ENCODE measurements around the gene AOX1.
"Not testable (repeated sequence)": the region's sequence is repeated elsewhere in the genome, so short reads cannot be mapped to it uniquely, and the experiment has no call there.

The AOX1 gene

DNA sequence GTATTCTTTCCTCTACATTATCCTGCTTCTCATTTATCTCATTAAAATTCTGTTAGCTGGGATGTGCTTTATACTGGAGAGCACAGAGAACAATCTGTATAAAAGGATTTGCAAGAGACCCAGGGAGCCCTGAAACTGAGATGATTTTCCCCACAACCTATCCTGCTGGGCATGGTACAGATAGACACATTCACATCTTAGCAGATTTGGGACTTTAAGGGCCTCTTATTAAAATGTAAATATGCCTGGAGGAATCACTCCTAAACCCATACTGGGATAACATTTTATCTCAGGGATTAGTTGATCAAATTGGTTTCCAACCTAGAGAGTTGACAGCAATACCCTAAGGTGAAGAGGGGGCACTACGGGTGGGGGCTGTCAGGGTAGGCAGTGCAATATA is 45.5 kb downstream of the AOX1 start:
- no peak for FAIRE-seq

DNA sequence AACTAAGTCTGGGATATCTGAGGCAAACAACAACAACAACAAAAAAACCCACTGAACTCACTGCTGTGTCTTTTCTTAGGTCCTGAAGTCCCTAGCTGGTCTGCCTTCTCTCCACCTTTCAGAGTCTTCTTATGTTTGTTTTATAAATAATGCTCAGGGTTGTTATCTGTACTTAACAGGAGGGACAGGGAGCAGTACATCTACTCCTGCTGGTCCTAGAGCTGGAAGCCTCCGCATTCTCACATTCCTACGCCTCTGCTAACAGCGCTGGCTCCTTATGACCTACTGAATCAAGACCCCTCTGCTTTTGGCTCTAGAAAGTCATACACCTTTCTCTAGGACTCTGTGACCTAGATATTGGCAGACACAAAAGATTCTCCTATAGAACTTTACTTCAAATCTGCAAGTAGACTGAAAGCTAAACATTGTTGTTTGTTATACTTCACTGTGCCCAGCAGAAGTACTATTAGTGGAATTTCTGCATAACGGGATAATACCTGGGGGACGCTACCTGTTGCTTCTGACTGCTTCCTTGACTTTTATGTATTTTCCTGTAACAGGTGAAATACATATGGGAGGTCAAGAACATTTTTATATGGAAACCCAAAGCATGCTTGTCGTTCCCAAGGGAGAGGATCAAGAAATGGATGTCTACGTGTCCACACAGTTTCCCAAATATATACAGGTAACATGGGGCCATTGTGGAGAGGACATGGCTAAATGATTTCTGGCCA is 48.6 kb downstream of the AOX1 start:
- FAIRE-seq: no peak

DNA sequence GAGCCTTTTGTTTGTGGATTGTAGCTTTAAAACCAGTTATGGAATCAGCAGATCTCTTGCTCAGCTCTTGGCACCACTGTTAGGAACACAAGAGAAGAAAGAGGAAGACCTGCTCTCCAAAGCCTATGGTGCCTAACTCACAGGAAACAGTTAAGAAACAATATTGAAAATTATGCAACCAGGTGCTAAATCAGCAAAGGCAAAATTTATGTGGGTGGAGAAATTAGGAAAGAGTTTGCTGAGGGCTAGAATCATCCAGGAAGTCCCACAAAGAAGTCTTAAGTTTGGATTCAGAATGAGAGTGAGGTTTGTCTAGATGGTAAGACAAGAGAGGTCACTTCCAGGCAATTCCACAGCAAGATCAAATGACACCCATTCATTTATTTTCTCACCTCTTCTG is 49.4 kb downstream of the AOX1 start:
- no peak for FAIRE-seq

DNA sequence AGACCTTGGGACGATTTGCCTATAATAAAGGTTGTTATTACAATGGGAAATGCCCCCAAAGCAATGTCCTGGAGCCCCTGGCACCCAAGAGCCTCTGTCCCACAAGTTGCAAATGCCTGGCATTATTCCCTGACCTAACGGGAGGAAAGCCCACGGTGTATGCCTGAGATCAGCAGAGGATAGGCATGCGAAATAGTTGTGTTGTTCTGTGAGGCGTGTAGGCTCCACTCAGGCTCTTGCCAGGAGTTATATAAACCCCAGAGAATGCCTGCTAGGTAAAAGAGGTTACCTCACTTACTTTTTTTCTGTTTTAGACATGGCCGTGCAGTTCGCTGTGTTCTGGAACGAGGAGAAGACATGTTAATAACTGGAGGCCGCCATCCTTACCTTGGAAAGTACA is 52.1 kb downstream of the AOX1 start:
- no peak for FAIRE-seq

DNA sequence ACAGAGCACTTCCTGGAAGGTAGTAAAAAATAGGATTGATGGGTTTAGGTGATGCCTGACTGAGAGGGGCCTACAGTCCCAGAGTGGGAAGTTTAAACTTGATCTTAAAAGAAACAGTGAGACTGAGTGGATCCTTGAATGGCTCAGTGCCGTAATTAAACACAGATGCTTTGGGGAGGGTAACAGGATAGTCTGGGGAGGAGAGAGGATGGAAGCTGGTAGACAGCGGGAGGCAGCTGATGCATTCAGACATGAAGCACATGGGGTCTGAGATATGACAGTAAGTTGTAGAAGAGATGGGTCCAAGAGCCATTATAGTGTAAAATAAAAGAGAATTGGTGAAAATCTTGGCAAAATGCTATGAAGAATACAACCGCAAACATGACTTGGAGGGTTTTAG is 54.4 kb downstream of the AOX1 start:
- FAIRE-seq: no peak

DNA sequence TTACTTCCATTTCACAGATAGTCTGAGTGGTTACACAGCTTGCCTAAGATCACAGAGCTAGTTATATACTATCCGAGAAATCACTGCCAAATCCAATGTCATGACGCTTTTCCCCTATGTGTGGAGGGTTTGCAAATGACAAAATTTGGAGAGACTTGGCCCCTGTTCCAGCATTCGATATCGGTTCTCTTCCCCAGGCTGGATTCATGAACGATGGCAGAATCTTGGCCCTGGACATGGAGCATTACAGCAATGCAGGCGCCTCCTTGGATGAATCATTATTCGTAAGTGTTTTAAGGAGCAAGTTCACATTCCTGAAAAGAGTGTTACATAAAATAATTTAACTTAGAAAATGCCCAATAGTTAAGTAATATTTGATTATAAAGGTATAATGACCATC is 55.1 kb downstream of the AOX1 start:
- FAIRE-seq: no peak

DNA sequence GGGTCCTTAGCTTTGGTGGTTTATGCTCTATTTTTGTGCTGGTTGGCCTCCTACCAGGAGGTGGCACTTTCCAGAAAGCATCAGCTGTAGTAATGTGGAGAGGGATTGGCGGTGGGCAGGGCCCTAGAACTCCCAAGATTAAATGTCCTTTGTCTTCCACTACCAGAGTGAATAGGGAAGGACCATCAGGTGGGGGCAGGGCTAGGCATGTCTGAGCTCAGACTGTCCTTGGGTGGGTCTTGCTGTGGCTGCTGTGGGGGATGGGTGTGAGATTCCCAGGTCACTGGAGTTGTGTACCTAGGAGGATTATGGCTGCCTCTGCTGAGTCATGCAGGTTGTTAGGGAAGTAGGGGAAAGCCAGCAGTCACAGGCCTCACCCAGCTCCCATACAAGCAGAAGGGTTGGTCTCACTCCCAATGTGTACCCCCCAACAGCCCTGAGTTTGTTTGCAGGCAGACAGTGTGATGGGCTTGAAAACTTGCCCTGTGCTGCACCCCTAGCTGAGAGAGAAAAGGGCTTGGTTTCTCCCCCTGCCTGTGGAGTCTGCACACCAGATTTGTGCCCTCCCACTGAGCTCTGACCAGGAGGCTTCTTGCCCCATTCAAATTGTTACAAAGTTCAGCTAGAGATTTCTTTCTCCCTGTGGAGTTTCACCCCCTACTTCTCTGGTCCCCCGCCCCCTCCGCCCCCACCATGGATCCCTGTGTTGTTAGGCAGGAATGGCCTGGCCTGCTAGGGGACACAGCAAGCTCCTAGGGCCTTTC is 62.9 kb downstream of the AOX1 start:
- FAIRE-seq: not testable (repeated sequence)

DNA sequence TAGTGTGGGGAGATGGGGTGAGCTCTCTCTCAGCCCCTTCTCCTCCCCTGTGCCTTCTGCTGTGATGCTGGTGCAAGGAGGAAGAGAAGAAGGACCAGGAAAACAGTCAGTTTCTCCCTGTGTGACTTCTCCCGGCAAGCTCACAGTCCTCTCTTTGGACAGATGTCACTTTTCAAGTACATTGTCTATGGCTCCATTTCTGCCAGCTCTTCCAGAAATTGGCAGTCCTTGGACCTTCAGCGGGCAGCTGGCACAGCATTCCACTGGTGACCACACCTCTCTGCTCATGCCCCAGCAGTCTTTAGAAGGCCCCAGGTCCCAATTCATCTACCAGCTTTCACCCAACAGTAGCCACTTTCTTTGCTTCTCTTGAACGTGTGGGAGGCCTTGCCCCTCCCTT is 63.9 kb downstream of the AOX1 start:
- no peak for FAIRE-seq

DNA sequence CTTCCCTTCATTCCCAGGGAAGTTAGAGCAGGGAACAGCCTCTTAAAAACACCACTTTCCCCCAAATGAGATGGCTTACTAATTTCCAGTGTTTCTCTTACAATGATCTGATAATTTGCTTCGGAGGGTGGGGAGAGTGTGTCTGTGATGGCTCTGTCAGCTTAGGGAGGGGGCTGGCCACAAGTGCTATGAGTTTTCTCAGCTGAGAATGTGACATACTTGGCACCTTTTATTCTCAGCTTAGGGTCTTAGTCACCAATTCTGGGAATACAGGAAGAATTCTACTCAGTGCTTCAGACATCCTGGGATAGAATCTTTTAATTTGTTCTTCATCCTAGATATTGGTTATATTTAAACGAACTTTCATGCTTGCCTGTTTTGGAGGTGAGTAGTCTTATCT is 64.4 kb downstream of the AOX1 start:
- no peak for FAIRE-seq

DNA sequence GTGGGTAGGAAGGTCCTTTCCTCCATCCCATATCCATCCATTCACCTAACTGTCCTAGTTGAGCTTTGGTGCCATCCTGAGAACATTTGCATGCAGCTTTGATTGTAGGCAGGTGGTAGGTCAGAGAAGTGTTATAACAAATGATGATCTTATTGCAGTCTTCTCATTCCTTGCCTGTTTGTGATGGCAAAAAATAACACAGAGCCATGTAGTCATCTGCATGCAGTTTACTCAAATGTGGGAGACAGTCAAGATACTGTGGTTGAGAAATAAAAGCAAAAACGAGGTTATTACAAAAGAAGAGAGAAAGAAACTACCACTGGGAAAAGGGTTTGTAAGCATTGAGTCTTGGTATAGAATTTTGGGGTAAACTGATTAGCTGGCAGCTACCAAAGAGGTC is 66.3 kb downstream of the AOX1 start:
- no peak for FAIRE-seq

DNA sequence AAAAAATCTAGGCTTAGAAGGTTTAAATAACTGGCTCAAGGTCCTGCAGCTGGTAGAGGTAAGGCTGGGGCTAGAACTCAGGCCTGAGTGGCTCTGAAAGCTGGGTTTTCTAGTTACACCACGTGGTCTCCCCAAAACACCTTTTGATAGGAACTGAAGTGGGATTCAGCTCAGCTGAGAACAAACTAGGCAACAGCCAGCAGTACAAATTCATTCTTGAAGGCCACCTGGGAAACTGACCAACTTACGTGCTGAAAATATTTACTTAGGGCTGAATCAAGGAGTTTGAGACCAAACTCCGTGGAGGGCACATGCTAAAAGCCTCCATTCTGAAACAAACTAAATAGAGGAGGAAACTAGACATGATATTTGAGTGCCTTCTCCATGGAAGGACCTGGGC is 67.2 kb downstream of the AOX1 start:
- no peak for FAIRE-seq

DNA sequence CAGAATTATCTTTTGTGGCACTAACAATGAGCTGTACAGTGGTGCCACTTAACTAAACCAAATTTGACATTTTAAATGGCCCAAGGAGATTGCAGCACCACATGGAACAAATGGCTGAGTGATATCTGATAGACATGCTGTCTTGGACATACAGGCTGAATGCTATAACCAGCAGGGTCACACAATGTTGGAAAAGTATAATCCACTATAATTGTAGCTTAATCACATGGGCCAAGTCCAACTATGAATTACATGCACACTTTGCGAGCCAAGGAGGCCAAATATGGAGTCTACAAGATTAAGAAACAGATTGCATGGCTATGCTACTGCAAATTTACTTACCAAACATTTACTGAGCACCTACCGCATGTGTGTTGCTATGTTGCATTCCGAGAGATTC is 69.0 kb downstream of the AOX1 start:
- FAIRE-seq: no peak

DNA sequence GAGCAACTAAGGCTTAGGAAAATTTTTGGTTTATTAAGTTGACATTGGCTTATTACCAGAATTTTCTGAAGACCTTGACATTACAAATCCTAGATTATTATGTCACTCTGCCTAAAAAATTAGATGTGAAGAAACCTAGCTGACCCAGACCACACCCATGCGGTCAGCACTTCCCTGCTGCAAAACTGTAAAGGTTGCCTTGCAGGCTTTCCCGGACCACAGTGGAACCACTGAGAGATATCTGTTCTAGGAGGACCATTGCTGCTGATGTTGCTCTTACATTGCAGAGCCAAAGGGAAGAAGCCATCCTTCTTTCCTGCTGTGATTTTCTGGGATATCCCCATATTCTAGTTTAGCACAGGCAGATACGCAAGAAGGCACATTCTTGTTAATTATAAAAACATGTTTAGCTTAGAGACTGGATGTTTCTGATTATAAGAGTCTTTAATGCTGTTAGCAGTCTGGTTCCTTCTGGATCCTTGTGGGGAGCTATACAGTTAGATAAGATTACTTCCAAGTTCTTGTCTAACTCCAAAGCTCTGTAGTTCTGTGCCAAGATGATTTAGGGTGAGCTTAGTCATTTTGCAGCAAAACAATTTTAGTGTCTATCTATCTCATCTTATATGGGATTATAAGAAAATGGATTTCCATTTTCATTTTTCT is 70.2 kb downstream of the AOX1 start:
- no peak for FAIRE-seq

DNA sequence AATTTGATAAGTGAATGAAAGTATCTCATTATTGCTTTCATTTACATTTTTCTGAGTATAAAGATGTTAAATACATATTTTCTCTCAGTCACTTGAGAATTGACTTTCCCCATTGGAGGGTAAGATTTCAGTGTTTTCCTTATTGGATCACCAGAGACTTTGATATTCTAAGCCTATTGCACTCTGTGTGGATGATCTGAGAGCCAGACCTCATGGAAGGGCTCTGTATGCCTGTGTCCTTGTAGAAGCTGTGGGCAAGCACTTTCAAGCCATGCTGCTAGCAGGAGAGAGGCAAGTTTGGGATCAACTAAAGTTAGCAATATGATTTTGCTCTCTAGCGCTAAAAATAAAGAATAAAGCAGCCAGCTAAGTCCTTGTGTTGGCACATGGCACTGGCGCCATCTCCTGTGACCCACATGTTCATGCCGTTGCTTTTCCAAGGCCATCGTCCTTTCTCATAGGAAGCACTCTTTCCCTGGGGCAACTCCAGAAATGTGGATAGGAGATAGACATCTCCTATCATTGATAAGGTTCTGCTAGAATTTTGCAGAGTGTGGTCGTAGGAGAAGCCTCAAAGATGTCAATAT is 72.6 kb downstream of the AOX1 start:
- FAIRE-seq: no peak

DNA sequence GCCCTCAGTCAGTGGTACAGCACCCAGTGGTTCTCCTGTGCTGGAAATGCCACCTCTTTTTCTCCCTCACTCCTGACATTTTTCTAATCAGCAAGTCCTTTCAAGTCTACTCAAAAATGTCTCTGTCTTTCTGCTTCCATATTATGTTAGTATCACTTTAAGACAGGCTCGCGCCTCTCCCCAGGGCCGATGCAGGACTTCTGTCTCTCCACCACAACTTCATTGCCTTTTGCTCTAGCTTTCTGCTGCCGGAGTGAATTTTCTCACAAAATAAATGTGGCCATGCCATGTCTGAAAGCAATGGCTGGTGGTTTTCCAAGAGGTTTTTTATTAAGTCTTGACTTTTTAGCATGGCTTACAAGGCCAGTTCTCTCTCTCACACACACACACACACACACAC is 73.6 kb downstream of the AOX1 start:
- FAIRE-seq: no peak

DNA sequence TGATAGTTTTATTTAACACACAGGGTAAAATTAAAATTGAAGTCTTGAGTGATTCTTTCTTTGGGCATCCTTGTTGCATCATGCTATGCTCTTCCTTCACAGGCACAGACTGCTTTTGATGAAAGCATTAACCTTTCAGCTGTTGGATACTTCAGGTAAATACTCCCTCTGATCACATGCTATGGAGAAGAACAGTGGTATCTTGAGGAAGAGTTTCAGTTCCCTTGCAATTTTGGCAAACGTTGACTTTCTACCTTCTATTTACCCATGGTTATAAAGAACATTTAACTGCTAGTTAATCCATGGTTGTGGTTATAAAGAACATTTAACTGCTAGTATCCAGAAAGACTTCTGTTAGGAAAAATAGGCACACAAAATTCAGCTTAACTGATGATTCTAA is 75.7 kb downstream of the AOX1 start:
- no peak for FAIRE-seq

DNA sequence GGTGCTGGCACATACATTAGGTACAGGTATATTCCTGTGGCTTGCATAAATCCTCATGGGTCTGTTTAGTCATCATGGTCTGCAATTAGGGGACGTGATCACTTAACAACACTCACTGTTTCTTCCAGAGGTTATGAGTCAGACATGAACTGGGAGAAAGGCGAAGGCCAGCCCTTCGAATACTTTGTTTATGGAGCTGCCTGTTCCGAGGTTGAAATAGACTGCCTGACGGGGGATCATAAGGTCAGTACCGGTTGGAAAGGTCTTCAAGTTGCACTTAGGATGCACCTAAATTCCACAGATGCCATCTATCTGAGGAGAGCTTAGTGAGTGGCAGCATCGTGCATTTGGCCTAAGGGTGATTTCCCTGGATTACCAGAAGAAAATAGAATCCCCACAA is 76.9 kb downstream of the AOX1 start:
- no peak for FAIRE-seq

DNA sequence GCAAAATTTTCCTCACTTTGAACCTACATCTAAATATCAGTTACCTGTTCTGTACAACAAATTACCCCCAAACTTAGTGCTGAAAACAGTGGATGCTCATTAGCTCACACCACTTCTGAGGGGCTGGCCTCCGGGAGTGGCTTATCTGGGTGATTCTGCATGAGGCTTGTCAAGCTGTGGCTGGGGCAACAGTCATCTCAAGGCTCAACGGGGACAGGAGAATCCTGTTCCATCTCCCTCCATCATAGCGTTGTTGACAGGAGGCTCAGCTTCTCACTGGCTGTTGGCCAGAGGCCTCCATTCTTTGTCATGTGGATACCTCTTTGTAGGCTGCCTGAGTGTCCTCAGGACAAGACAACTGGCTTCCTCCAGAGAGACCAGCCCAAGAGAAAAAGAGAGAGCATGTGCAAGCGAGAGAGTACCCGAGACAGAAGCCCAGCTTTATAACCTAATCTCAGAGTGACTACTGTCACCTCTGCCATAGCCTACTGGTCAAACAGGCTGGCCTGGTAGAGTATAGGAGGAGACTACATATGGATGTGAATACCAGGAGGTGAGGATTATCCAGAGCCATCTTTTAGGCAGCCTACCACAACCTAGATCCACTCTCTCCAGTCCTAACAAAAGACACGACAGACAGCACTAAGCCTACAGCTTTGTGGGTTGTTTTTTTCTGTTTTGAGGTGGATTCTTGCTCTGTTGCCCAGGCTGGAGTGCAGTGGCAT is 79.1 kb downstream of the AOX1 start:
- no peak for FAIRE-seq

DNA sequence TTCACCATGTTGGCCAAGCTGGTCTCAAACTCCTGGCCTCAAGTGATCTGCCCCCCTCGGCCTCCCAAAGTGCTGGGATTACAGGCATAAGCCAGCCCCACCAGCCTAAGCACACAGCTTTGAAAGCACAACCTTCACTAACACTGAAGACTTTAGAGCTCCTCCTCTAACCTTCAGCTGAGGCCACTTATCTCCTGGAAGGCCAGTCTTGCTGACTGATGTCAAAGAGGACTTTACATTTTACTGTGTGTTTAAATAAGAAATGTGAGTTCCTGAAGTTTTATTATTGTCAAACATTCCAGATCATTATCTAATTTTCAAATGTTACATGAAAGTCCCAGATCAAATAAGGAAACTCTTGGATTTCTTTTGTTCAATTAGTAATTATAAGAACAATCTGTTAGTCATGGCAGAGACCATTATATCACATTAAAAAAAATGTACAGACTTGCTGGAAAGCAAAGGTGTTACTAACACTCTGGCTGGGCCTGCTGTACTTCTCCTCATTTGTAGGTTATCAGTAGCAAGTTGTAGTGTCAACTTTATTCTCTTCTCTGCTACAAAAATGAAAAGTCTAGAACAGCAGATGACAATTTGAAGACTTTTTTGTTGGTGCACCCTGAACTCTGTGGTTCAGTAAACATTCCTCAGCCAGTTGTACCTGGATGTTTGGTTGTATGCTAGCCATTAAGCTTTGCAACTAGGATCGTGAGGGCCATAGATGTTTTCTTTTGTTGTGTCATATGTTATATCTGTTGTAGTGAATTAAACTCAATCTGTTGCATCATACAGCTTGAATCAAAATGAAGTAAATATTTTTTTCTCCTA is 80.0 kb downstream of the AOX1 start:
- FAIRE-seq: no peak

DNA sequence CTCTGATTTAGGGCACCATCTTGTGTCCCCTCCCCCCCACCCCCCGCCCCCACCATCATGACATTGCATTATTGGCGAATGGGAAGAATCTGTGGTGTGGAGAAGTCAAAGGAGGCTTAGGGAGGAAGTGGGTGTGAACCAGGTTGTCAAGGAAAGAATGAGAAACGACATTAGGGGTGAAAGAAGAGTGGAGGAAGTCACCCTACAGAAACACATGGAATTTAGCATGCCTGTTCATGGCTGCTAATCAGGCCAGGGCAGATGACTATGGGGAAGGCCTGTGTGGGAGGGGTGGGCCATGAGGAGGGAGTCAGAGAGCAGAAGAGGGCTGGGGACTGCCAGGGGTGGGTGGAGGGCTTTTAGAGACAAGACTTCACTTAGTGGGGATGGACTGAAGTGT is 81.6 kb downstream of the AOX1 start:
- no peak for FAIRE-seq

DNA sequence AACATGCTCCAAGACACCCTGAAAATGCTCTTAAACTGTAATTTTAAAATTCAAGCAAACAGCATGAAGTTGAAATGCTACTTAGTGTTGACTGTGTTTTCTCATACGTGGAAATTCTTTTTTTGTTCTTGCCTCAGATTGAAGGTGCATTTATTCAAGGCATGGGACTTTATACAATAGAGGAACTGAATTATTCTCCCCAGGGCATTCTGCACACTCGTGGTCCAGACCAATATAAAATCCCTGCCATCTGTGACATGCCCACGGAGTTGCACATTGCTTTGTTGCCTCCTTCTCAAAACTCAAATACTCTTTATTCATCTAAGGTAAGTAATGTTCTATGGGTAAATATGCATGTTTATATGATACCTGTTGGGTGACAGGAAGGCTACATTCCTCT is 82.7 kb downstream of the AOX1 start:
- FAIRE-seq: no peak

DNA sequence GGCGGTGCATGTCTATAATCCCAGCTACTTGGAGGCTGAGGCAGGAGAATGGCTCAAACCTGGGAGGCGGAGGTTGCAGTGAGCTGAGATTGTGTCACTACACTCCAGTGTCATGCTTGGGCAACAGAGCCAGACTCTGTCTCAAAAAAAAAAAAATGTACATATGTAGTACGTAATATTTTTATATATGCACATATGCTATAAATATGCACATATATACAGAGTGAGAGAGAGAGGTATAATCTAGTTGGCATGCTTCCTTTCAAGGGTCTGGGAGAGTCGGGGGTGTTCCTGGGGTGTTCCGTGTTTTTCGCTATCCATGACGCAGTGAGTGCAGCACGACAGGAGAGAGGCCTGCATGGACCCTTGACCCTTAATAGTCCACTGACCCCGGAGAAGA is 83.5 kb downstream of the AOX1 start:
- no peak for FAIRE-seq
